HG03103 (cell line): ENCODE data around the gene NTN3.
"Not testable (repeated sequence)": the region's sequence is repeated elsewhere in the genome, so short reads cannot be mapped to it uniquely, and the experiment has no call there.

ENCODE experiments used
- ATAC-seq: cut with Tn5 transposase; IDR thresholded peaks from one replicate; pipeline ENCODE4 v1.9.1; 2021; ENCODE audit warnings: low read depth; ENCODE audit not compliant: unreplicated experiment

The NTN3 gene

DNA sequence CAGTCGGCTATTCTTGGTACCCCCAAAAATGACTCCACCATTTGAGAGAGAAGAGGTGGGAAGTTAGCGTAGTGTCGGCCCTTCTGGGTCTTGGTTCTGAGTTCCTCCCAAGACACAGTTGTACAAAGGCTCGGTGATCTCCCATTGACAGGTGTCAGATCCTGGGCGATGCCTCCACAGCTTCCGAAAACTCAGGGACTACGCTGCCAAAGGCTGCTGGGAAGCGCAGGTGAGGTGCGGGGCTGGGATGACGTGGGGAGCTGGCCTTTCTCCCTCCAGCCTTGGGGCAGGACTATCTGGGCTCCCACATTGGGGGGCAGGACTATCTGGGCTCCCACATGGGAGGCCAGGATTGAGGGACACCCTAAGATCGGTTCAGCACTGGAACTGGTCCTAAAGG lies 31.5 kb upstream of the NTN3 start:
- ATAC-seq = no peak

DNA sequence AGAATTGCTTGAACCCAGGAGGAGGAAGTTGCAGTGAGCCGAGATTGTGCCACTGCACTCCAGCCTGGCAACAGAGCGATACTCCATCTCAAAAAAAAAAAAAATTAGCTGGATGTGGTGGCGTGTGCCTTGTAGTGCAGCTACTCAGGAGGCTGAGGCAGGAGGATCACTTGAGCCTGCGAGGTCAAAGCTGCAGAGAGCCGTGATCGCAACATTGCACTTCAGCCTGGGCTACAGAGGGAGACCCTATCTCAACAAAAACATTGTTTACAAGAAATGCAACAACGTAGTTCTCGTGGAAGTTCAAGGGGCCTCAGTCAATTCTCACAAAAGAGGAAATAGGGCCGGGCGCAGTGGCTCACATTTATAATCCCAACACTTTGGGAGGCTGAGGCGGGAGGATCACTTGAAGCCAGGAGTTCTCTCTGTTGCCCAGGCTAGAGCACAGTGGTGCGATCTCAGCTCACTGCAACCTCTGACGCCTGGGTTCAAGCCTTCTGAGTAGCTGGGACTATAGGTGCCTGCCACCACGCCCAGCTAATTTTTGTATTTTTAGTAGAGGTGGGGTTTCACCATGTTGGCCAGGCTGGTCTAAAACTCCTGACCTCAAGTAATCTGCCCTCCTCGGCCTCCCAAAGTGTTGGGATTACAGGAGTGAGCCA lies 29.8 kb upstream of the NTN3 start:
- ATAC-seq = not testable (repeated sequence)

DNA sequence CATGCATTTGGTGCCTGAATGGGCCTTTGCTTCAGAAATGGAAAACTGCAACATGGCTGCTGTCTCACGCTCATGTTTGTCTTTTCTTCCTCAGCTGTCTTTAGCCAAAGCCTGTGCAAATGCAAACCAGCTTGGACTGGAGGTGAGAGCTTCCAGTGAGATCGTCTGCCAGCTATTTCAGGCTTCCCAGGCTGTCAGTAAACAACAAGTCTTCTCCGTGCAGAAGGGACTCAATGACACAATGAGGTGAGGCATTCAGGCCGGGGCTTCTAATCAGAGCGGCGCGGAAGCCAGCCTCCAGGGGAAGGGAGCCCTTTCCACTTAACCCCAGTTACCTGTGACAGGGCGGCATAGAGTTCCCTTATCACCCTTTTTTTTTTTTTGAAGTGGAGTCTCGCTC lies 27.5 kb upstream of the NTN3 start:
- ATAC-seq = no peak

DNA sequence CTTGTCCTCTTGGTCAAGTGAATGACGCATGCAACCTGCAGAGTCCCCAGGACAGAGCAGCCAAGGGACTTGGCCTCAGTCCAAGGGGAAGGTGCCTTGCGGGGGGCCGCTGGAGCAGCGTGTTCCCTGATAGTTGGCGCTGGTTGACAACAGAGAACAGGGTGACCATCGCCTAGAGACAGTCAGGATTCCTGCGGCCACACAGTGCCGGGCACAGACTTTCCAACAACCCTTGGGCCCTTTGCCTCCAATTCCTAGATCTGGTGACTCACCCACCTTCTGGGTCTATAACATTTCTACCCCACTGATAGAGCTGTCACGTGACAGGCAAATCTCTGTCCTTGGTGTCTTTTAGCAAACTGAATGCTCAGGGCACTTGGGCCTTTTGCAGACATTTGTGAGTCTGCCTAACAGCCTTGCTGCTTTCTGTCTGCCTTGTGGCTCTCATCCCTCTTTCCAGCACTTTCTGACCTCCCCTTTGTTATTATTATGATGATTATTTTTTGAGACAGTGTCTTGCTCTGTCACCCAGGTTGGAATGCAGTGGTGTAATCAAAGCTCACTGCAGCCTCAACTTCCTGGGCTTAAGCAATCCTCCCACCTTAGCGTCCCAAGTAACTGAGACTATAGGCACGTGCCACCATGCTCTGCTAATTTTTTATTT lies 23.0 kb upstream of the NTN3 start:
- no peak for ATAC-seq

DNA sequence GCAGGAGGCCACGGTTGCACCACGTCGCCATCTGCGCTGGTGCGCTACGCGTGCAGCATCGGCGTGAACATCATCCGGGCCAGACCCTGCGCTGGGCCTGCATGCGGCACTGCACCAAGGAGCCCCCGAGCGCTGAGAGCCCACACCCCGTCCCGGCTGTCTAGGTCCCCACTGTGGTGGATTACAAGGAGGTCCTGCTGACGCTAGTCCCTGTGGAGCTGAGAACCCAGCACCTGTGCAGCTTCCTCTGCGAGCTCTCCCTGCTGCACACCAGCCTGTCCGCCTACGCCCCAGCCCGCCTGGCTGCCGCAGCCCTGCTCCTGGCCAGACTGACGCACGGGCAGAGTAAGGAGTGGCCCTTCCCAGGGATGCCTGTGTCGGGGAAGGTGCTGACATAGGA lies 22.0 kb upstream of the NTN3 start:
- ATAC-seq = no peak

DNA sequence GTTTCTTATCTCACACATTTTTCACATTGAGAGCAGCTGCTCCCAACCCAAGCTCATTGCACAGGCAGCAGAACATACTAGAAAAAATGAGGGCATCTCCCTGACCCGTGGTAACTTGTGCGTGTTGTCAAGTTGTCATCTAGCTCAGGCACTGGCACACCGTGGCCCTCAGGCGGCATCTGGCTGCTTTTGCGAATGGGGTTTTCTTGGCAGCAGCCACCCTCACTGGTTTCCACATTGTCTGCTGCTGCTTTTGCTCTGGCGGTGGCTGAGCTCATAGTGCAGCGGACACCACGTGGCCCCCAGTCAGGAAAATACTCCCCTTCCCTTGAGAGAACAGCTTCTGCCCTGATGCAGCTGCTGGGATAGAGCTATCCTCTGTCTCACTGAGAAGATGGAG lies 20.6 kb upstream of the NTN3 start:
- ATAC-seq = no peak

DNA sequence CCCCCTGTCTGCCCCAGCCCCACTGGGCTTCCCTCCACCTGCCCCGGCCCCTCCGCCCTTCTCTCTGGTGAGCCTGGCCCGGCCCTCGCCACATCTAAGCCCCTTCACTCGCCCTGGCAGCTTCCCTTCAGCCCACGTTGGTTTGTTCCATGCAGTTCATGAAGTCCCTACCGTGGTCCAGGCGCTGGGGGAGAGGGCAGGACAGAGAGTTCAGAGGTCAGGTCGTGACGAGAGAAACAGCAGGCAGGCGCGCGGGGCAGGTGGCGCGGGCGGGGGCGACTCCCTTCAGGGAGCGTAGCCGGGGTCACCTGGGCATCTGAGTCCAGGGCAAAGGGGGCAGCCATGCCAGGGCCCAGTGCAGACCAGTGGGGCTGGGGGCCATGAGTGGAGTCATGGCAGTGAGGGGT lies 20.1 kb upstream of the NTN3 start:
- ATAC-seq = no peak

DNA sequence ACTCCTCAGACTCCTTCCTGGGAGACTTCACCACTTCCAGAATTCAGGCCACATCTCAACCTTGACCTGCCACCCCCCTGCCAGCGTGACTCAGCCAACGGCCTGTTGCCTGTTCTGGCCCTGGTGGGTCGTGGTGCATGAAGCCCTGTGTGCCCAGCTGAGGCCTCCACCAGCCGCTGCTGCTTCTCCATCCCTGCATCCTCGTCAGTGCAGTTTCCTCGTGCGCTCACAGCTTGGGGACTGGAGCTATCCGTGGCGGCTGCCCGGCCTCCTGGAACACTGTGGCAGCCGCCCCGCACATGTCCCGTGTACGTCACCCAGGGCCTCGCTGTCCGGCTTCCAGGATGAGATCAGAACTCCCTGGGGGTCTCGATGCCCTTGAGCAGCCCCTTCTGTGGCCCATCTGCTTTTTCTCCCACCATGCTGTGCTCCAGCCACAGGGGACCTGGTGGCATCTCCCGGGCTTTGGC lies 19.2 kb upstream of the NTN3 start:
- no peak for ATAC-seq

DNA sequence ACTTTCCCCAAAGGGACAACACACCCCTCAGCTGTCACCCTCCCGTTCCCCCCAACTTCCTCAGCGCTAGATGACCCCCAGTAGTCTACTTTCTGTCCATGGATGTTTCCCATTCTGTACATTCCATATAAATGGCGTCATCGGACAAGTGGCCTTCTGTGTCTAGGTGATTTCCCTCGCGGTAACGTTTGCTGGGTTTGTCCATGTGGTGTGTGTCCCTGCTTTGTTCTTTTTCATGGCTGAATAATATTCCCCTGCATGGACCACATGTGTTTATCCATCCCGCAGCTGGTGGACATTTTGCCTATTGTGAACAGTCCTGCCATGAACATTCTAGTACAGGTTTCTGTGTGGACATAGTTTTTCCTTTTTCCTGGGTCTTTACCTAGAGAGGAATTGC lies 18.4 kb upstream of the NTN3 start:
- ATAC-seq = no peak

DNA sequence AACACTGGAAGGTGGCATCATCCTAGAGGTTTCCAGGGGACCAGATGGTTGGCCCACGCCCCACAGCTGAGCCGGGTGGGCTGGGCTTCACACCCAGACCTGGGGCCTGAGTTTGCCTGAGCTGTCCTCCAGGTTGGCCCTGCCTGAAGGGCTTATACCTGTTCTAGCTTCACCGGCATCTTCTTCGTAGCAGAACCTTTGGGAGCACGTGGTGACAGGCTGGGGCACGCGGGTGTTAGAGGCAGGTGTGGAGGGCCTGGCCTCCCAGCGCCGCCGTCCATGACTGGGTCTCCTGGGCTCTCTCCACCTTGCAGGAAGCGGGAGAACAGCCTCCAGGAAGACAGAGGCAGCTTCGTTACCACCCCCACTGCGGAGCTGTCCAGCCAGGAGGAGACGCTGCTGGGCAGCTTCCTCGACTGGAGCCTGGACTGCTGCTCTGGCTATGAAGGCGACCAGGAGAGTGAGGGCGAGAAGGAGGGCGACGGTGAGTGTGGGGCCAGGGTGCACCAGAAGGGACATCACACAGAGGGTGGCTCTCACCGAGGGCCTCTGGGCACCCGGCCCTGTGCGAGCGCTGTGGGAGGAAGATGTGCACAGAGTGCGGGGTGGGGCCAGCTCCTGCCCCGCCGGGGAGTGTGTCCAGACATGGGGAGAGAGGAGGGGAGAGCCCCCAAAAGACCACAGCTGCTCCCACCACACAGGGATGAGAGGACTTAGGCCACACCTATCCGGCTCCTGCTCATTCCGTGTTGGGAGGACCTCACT lies 15.8 kb upstream of the NTN3 start:
- no peak for ATAC-seq

DNA sequence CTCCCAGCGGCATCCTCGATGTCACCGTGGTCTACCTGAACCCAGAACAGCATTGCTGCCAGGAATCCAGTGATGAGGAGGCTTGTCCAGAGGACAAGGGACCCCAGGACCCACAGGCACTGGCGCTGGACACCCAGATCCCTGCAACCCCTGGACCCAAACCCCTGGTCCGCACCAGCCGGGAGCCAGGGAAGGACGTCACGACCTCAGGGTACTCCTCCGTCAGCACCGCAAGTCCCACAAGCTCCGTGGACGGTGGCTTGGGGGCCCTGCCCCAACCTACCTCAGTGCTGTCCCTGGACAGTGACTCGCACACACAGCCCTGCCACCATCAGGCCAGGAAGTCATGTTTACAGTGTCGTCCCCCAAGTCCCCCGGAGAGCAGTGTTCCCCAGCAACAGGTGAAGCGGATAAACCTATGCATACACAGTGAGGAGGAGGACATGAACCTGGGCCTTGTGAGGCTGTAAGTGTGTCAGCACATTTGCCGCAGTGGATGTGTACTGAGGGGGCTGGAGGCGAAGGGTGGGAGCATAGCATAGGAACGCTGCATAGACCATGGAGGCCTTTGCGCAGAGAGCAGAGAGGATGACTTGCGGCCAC lies 14.4 kb upstream of the NTN3 start:
- no peak for ATAC-seq

DNA sequence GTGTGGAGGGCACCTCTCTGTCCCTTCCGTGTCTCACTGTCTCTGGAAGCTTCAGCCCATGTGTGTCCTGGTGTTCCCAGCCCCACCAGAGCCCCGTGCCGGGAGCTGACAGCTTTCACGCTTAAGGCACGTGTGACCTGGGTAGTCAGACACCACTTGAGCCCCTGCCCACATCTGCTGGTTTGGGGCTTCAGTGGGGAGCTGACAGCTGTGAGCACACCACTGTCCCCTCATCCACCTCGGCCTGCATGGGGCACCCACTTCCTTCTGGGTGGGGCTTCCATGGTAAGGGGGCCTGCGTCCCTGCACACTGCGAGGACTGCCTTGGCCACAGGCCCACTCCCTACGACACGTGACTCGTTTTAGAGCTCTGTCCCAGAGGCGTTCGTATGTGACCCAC lies 13.8 kb upstream of the NTN3 start:
- ATAC-seq = no peak

DNA sequence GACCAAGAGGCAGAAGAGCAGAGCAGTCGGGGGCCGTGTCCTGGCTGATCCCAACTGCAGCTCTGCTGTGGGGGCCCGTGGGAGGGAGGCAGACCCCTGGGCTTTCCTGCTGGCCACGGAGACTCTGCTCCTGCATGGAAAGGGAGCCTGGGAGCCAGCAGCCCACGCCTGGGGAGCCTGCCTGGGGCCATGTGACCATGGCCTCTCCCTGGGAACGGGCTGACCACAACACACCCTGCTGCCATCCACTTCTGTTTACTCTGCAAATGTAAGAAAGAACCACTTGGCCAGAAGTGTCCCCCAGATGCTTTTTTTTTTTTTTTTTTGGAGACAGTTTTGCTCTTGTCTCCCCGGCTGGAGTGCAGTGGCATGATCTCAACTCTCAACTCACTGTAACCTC lies 13.2 kb upstream of the NTN3 start:
- ATAC-seq = no peak

DNA sequence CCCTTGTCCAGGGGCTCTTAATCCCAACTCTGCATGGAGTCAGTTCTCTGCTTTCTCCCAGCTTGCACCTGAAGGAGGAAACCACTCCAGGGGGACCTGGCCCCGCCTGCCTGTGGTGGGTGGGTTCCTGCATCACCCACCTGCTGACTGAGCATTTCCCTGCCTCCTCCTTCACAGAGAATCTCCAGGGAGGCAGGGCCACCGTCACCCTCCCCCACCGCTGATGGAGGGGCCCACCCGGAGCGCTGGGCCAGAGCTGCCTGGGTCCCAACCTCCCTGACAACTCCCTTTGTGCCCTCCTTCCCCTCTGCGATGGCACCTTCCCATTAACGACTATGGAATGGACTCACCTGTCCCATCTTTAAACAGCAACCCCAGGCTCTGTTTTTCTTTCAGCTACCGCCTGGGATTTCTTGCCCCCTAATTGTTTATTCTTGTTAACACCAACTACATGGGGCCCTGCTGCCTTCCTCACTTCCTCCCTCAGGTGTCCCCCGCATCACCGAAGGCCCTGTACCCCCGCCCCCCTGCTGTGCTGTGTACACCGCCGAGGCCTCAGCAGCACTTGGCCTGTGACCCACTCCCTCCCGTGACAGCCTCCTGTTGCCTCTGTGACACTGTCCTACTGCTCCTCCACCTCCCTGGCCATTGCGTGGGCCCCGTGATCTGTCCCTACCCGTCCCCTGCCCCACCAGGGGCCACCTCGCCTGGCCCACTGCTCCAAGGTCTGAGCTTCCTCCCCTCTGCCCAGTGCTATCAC lies 12.0 kb upstream of the NTN3 start:
- no peak for ATAC-seq

DNA sequence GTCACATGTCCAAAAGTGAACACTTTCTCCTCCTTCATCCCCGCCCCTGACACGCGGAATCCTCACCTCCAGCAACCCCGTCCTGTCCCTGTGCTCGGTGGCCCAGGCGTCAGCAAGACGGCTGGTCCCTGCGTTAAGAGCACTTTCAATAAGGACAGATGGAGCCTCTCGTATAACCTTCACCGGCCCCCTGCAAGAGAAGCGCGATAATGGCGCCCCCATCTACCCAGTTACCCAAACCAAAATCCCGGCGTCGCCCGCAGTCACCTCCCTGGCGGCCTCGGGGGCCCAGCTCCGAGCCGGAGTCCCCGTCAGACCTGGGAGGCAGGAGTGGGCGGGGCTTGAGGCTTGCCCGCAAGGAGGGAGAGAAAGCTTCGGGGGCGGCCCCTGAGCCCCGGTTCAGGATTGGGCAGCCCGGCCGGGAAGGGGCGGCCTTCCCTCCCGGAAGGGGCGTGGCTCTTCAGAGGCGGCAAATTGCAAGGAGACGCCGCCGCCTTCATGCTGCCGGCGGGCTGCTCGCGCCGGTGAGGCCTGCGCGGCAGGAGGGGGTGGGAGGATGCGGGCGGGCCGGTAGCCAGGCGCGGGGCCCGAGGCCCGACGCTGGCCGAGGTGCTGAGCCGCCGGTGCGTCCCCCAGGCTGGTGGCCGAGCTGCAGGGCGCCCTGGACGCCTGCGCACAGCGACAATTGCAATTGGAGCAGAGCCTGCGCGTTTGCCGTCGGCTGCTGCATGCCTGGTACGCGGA lies 11.3 kb upstream of the NTN3 start, which contains the start of gene TEDC2:
Gene TEDC2, plus strand, starts transcription at position 463 of the 744 bp plus-strand sequence. Its CDS starts 36 bp downstream, at position 499.
- ATAC-seq = peak; percentile 92

DNA sequence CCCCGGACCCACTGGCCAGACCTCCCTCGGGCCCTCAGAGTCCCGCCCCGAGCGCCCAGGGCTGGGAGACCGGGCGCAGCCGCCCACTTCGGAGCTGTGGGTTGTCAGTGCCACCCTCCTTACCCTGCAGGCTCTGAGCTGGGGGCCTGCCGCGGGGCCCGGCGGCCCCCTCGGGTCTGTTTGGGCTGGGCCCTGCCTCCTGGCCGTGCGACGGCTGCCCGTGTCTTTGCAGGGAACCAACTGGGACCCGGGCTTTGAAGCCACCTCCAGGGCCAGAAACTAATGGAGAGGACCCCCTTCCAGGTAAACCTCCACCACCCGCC lies 10.7 kb upstream of the NTN3 start:
- no peak for ATAC-seq

DNA sequence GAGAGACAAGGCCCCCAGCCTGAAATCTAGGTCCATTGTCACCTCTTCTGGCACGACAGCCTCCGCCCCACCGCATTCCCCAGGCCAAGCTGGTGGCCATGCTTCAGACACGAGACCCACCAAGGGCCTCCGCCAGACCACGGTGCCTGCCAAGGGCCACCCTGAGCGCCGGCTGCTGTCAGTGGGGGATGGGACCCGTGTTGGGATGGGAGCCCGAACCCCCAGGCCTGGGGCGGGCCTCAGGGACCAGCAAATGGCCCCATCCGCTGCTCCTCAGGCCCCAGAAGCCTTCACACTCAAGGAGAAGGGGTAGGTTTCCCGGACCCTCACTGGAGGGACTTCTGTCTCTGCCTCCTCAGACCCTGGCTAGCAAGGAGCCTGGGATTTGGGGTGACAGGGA lies 10.2 kb upstream of the NTN3 start:
- no peak for ATAC-seq

DNA sequence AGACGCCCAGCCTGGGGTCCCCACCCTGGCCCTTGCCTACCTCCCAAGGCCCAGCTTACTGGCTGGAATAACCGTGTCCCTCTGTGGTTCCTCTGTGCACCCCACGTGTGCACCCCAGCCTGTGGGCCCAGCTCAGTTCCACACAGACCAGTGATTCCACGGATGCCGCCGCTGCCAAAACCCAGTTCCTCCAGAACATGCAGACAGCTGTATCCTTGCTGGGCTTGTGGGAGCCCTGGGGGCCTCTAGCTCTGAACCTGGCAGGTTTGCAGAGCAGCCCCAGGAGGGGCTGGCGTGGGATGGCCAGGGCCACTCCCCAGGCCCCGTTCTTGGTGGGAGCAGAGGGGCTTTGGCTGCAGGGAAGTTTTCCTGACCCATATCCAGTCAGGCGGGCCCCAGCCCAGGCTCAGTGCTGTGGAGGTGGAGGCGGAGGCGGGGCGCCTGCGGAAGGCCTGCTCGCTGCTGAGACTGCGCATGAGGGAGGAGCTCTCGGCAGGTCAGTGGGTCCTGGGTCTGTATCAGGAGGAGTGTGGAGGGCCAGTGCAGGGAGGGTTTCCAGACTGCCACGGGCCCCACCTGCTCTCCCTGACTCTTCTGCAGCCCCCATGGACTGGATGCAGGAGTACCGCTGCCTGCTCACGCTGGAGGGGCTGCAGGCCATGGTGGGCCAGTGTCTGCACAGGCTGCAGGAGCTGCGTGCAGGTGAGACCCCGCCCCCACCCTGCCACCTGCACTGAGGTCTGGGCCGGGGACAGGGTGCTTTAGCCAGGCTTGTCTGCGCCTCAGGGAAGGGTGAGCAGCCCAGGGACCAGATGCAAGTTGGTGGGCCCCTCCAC lies 8.8 kb upstream of the NTN3 start:
- ATAC-seq = no peak

DNA sequence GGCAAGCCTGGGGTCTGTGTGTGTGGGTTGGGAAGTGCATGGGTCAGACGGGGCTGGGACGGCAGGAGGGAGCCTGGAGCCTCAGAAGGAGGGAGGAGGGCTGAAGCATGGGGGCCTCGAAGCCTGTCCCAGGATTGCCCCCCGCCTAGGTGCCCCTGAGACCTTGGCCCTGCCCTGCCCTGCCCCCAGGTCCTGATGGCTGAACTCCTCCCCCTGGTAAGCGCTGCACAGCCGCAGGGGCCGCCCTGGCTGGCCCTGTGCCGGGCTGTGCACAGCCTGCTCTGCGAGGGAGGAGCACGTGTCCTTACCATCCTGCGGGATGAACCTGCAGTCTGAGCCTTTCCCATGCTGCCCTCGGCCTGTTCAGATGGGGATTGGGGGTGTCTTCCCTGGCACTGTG lies 6.8 kb upstream of the NTN3 start:
- no peak for ATAC-seq
